ENCODE measurements around the gene MAPT.

Gene MAPT

DNA sequence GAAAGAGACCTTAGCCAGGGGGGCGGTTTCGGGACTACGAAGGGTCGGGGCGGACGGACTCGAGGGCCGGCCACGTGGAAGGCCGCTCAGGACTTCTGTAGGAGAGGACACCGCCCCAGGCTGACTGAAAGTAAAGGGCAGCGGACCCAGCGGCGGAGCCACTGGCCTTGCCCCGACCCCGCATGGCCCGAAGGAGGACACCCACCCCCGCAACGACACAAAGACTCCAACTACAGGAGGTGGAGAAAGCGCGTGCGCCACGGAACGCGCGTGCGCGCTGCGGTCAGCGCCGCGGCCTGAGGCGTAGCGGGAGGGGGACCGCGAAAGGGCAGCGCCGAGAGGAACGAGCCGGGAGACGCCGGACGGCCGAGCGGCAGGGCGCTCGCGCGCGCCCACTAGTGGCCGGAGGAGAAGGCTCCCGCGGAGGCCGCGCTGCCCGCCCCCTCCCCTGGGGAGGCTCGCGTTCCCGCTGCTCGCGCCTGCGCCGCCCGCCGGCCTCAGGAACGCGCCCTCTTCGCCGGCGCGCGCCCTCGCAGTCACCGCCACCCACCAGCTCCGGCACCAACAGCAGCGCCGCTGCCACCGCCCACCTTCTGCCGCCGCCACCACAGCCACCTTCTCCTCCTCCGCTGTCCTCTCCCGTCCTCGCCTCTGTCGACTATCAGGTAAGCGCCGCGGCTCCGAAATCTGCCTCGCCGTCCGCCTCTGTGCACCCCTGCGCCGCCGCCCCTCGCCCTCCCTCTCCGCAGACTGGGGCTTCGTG lies at the start of gene MAPT:
Gene MAPT, plus strand, starts transcription at position 533 of the 763 bp plus-strand sequence. CDS start 67,784 bp downstream, outside the sequence.
- H3K36me3 ChIP-seq (ENCODE audit: control insufficient read depth, insufficient read depth, low read length), result no peaks in the 10 kb centered on the region
- TF ChIP-seq, protein P1, sequence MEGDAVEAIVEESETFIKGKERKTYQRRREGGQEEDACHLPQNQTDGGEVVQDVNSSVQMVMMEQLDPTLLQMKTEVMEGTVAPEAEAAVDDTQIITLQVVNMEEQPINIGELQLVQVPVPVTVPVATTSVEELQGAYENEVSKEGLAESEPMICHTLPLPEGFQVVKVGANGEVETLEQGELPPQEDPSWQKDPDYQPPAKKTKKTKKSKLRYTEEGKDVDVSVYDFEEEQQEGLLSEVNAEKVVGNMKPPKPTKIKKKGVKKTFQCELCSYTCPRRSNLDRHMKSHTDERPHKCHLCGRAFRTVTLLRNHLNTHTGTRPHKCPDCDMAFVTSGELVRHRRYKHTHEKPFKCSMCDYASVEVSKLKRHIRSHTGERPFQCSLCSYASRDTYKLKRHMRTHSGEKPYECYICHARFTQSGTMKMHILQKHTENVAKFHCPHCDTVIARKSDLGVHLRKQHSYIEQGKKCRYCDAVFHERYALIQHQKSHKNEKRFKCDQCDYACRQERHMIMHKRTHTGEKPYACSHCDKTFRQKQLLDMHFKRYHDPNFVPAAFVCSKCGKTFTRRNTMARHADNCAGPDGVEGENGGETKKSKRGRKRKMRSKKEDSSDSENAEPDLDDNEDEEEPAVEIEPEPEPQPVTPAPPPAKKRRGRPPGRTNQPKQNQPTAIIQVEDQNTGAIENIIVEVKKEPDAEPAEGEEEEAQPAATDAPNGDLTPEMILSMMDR (IDR thresholded peaks at IDR 0.05; ENCODE audit: insufficient read depth, low read length, poor library complexity, severe bottlenecking), result peak; percentile 48
- H3K4me3 ChIP-seq (replicated peaks; ENCODE audit: low read depth, low read length), result peak within 1 kb of the TSS; percentile 58
- H3K27me3 ChIP-seq (replicated peaks; ENCODE audit: control insufficient read depth, insufficient read depth, low read length), result peaks cover 1% of the 10 kb centered on the region; the same call in 1 of the 2 replicates
- peak; percentile 89 for DNase-seq (ENCODE audit: extremely low read depth, insufficient read length)

GRCh38 chr17:45844695-45845375 lies 49.5 kb upstream of the MAPT start, which contains the start of gene SPPL2C:
SPPL2C (plus strand) TSS chr17:45844881; CDS start chr17:45844907, 26 bp downstream.
- TF ChIP-seq, protein P1 (IDR thresholded peaks at IDR 0.05; ENCODE audit: insufficient read depth, low read length, poor library complexity, severe bottlenecking), result no peak
- no peak within 1 kb of the TSS for H3K4me3 ChIP-seq (replicated peaks; ENCODE audit: low read depth, low read length)
- H3K36me3 ChIP-seq (ENCODE audit: control insufficient read depth, insufficient read depth, low read length), result no peaks in the 10 kb centered on the region
- no peak for DNase-seq (ENCODE audit: extremely low read depth, insufficient read length)
- no peaks in the 10 kb centered on the region for H3K27me3 ChIP-seq (replicated peaks; ENCODE audit: control insufficient read depth, insufficient read depth, low read length)

DNA sequence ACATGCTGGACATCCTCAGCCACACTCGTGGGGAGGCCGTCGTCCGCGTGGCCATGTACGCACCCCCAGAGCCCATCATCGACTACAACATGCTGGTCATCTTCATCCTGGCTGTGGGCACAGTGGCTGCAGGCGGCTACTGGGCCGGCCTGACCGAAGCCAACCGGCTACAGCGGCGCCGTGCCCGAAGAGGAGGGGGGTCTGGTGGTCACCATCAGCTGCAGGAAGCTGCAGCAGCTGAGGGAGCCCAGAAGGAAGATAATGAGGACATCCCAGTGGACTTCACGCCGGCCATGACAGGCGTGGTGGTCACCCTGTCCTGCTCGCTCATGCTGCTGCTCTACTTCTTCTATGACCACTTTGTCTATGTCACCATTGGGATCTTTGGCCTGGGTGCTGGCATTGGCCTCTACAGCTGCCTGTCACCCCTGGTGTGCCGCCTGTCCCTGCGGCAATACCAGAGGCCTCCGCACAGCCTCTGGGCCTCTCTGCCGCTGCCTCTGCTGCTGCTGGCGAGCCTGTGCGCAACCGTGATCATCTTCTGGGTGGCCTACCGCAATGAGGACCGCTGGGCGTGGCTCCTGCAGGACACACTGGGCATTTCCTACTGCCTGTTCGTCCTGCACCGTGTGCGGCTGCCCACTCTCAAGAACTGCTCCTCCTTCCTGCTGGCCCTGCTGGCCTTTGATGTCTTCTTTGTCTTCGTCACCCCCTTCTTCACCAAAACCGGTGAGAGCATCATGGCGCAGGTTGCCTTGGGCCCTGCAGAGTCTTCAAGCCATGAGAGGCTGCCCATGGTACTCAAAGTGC lies 48.8 kb upstream of the MAPT start:
- no peak overlapping the region for H3K4me3 ChIP-seq (replicated peaks; ENCODE audit: low read depth, low read length)
- no peaks in the 10 kb centered on the region for H3K27me3 ChIP-seq (replicated peaks; ENCODE audit: control insufficient read depth, insufficient read depth, low read length)
- TF ChIP-seq, protein P1 (IDR thresholded peaks at IDR 0.05; ENCODE audit: insufficient read depth, low read length, poor library complexity, severe bottlenecking), result no peak
- DNase-seq (ENCODE audit: extremely low read depth, insufficient read length), result no peak
- no peaks in the 10 kb centered on the region for H3K36me3 ChIP-seq (ENCODE audit: control insufficient read depth, insufficient read depth, low read length)

- no peaks in the 10 kb centered on the region; the same call in none of the 2 replicates for H3K27me3 ChIP-seq (replicated peaks; ENCODE audit: control insufficient read depth, insufficient read depth, low read length)
- no peak overlapping the region for H3K4me3 ChIP-seq (replicated peaks; ENCODE audit: low read depth, low read length)
- DNase-seq (ENCODE audit: extremely low read depth, insufficient read length), result no peak
- no peaks in the 10 kb centered on the region for H3K36me3 ChIP-seq (ENCODE audit: control insufficient read depth, insufficient read depth, low read length)
- TF ChIP-seq, protein P1 (IDR thresholded peaks at IDR 0.05; ENCODE audit: insufficient read depth, low read length, poor library complexity, severe bottlenecking), result no peak
Observed at GRCh38 chr17:45846223-45846622, 48.1 kb upstream of the MAPT start.

- no peak overlapping the region for H3K4me3 ChIP-seq (replicated peaks; ENCODE audit: low read depth, low read length)
- H3K27me3 ChIP-seq (replicated peaks; ENCODE audit: control insufficient read depth, insufficient read depth, low read length), result no peaks in the 10 kb centered on the region; the same call in none of the 2 replicates
- no peak for DNase-seq (ENCODE audit: extremely low read depth, insufficient read length)
- TF ChIP-seq, protein P1 (IDR thresholded peaks at IDR 0.05; ENCODE audit: insufficient read depth, low read length, poor library complexity, severe bottlenecking), result no peak
- H3K36me3 ChIP-seq (ENCODE audit: control insufficient read depth, insufficient read depth, low read length), result no peaks in the 10 kb centered on the region
Observed at GRCh38 chr17:45846646-45847045, 47.7 kb upstream of the MAPT start.

Measured in GM06990 (cell line).